IMR-90 (cell line): ENCODE data around the gene FOXS1. TPM values are rescaled to one million over a fixed set of nuclear protein-coding genes. Genes with fewer than 3 reads are reported as not detected.

ENCODE experiments used
- ATAC-seq: fragments of 200-7000 bp; cut with Tn5 transposase; 2 replicates; pipeline ENCODE4 v1.9.1; 2020; ENCODE audit warnings: low read depth, mild to moderate bottlenecking, moderate library complexity
- BruUV-seq: library from RNA; stranded (reverse); fragments of 400-500 nt; replicated peaks from 2 replicates; lab custom pipeline; 2021; lab: Mats Ljungman, UMichigan
- CTCF ChIA-PET: fragments of 300-600 bp; formaldehyde crosslinking; extraction: SDS; loops from one replicate; lab custom pipeline; 2021; ENCODE audit warnings: antibody characterized with exemption; lab: Yijun Ruan, JAX
- POLR2A ChIA-PET: fragments of 300-600 bp; sonication (Branson Sonifier 250); formaldehyde crosslinking; loops from one replicate; lab custom pipeline; 2022; ENCODE audit warnings: antibody characterized with exemption; ENCODE audit not compliant: unreplicated experiment; lab: Charles Lee
- DNase-seq: peaks from one replicate; pipeline ENCODE4 v3.0.0; 2013
- H2AFZ ChIP-seq: replicated peaks from 2 replicates; pipeline ENCODE3; 2013; ENCODE audit warnings: low read length, mild to moderate bottlenecking; ENCODE audit not compliant: poor library complexity
- H2AK5ac ChIP-seq: 2 replicates; pipeline ENCODE4 v1.6.1; 2013; ENCODE audit warnings: low read depth, low read length, inconsistent platforms
- H2AK9ac ChIP-seq: replicated peaks from 2 replicates; pipeline ENCODE3; 2013; ENCODE audit warnings: mild to moderate bottlenecking, low read depth, low read length, moderate library complexity; ENCODE audit not compliant: poor library complexity
- H2BK120ac ChIP-seq: 2 replicates; pipeline ENCODE4 v1.6.1; 2013; ENCODE audit warnings: low read depth, low read length, inconsistent platforms
- H2BK15ac ChIP-seq: 3 replicates; pipeline ENCODE4 v1.6.1; 2013; ENCODE audit warnings: low read depth, low read length, inconsistent platforms
- H2BK20ac ChIP-seq: 2 replicates; pipeline ENCODE4 v1.6.1; 2013; ENCODE audit warnings: low read depth, mild to moderate bottlenecking, inconsistent platforms, low read length, moderate library complexity
- H2BK5ac ChIP-seq: 2 replicates; pipeline ENCODE4 v1.6.1; 2013; ENCODE audit warnings: mild to moderate bottlenecking, low read depth, low read length, inconsistent platforms; ENCODE audit not compliant: poor library complexity, severe bottlenecking
- H3K14ac ChIP-seq: replicated peaks from 2 replicates; pipeline ENCODE4 v1.6.1; 2013; ENCODE audit warnings: low read depth, low read length, inconsistent platforms
- H3K18ac ChIP-seq: 2 replicates; pipeline ENCODE4 v1.6.1; 2013; ENCODE audit warnings: low read depth, low read length, control low read depth
- H3K23ac ChIP-seq: 2 replicates; pipeline ENCODE4 v1.6.1; 2013; ENCODE audit warnings: low read depth, low read length, inconsistent platforms
- H3K27ac ChIP-seq: 2 replicates; pipeline ENCODE4 v1.5.1; 2013; ENCODE audit warnings: mild to moderate bottlenecking, control low read depth, low read length; ENCODE audit not compliant: insufficient read depth
- H3K27me3 ChIP-seq: 2 replicates; pipeline ENCODE4 v1.6.1; 2013; ENCODE audit warnings: low read length; ENCODE audit not compliant: control insufficient read depth, insufficient read depth
- H3K36me3 ChIP-seq: 2 replicates; pipeline ENCODE4 v1.6.1; 2013; ENCODE audit warnings: low read length, mixed read lengths; ENCODE audit not compliant: control insufficient read depth, insufficient read depth
- H3K4ac ChIP-seq: 2 replicates; pipeline ENCODE4 v1.6.1; 2013; ENCODE audit warnings: low read depth, low read length, inconsistent platforms
- H3K4me1 ChIP-seq: 2 replicates; pipeline ENCODE4 v1.6.1; 2013; ENCODE audit warnings: low read length, mixed read lengths; ENCODE audit not compliant: control insufficient read depth, insufficient read depth
- H3K4me2 ChIP-seq: 2 replicates; pipeline ENCODE4 v1.6.1; 2013; ENCODE audit warnings: low read depth, mild to moderate bottlenecking, control low read depth, low read length, moderate library complexity
- H3K4me3 ChIP-seq: 2 replicates; pipeline ENCODE4 v1.5.1; 2013; ENCODE audit warnings: low read depth, mild to moderate bottlenecking, control low read depth, low read length, moderate library complexity; ENCODE audit not compliant: insufficient read depth
- H3K56ac ChIP-seq: 2 replicates; pipeline ENCODE4 v1.6.1; 2013; ENCODE audit warnings: low read length, inconsistent platforms; ENCODE audit not compliant: insufficient read depth; ENCODE audit errors: extremely low read depth
- H3K79me1 ChIP-seq, 2 experiments: 2 replicates each; pipeline ENCODE4 v1.6.1; 2013; ENCODE audit warnings: low read length in 2 of 2, inconsistent platforms in 1 of 2, low read depth in 1 of 2
- H3K9ac ChIP-seq: 2 replicates; pipeline ENCODE4 v1.6.1; 2013; ENCODE audit warnings: low read depth, low read length, control low read depth
- H3K9me1 ChIP-seq: 2 replicates; pipeline ENCODE4 v1.6.1; 2013; ENCODE audit warnings: low read length, inconsistent platforms; ENCODE audit not compliant: insufficient read depth
- H3K9me3 ChIP-seq: 2 replicates; pipeline ENCODE4 v1.6.1; 2013; ENCODE audit warnings: low read length; ENCODE audit not compliant: control insufficient read depth, insufficient read depth
- H4K20me1 ChIP-seq: 2 replicates; pipeline ENCODE4 v1.6.1; 2013; ENCODE audit warnings: low read length, inconsistent platforms; ENCODE audit not compliant: insufficient read depth
- H4K5ac ChIP-seq: 2 replicates; pipeline ENCODE4 v1.6.1; 2013; ENCODE audit warnings: mild to moderate bottlenecking, low read depth, low read length, control low read depth
- H4K8ac ChIP-seq, 2 experiments: 2 replicates each; pipeline ENCODE4 v1.6.1; 2013; ENCODE audit warnings: low read depth in 2 of 2, low read length in 2 of 2, control low read depth in 1 of 2, inconsistent platforms in 1 of 2
- H4K91ac ChIP-seq: 2 replicates; pipeline ENCODE4 v1.6.1; 2013; ENCODE audit warnings: low read depth, low read length, inconsistent platforms; ENCODE audit not compliant: insufficient read depth
- BHLHE40 ChIP-seq: fragments of 150-350 bp; IDR thresholded peaks from 2 replicates; pipeline ENCODE4 v1.6.1; 2016; ENCODE audit warnings: mild to moderate bottlenecking, low read depth, low read length
- CEBPB ChIP-seq: IDR thresholded peaks from 2 replicates; pipeline ENCODE4 v1.6.1; 2012; ENCODE audit warnings: low read depth, low read length, improper control_type of control experiment
- CHD1 ChIP-seq: IDR thresholded peaks from 2 replicates; pipeline ENCODE4 v1.6.1; 2012; ENCODE audit warnings: low read depth, low read length, improper control_type of control experiment
- FOS ChIP-seq: fragments of 150-350 bp; IDR thresholded peaks from 2 replicates; pipeline ENCODE4 v1.6.1; 2016; ENCODE audit warnings: low read depth, low read length
- MAZ ChIP-seq: IDR thresholded peaks from 2 replicates; pipeline ENCODE4 v1.6.1; 2012; ENCODE audit warnings: low read depth, mild to moderate bottlenecking, low read length, improper control_type of control experiment, moderate library complexity, borderline replicate concordance
- NFE2L2 ChIP-seq: fragments of 150-350 bp; IDR thresholded peaks from 2 replicates; pipeline ENCODE4 v1.6.1; 2016; ENCODE audit warnings: low read depth, mild to moderate bottlenecking, low read length
- POLR2A ChIP-seq: IDR thresholded peaks from 2 replicates; pipeline ENCODE4 v1.6.1; 2012; ENCODE audit warnings: mild to moderate bottlenecking, low read depth, low read length
- RCOR1 ChIP-seq: IDR thresholded peaks from 2 replicates; pipeline ENCODE4 v1.6.1; 2012; ENCODE audit warnings: mild to moderate bottlenecking, low read length, improper control_type of control experiment; ENCODE audit not compliant: insufficient replicate concordance
- RFX5 ChIP-seq: IDR thresholded peaks from 2 replicates; pipeline ENCODE4 v1.8.0; 2012; ENCODE audit warnings: low read depth, mild to moderate bottlenecking, low read length, moderate library complexity
- SMC3 ChIP-seq: fragments of 150-350 bp; IDR thresholded peaks from 2 replicates; pipeline ENCODE4 v1.6.1; 2016; ENCODE audit warnings: low read depth, mild to moderate bottlenecking, antibody characterized with exemption, low read length, moderate library complexity
- WGBS, 2 experiments: methylation state at CpG; one replicate each; pipeline versions ENCODE4 v1.1.5 to v1.1.7; 2013; ENCODE audit warnings: missing lambda C conversion rate in 2 of 2; ENCODE audit not compliant: insufficient read length in 1 of 2; ENCODE audit errors: extremely low coverage in 2 of 2; 5-methylcytosine and 5-hydroxymethylcytosine counted together
- dilution Hi-C: fragments of 300-500 bp; cut with HindIII; formaldehyde crosslinking; loops from one replicate; pipeline ENCODE4 v1.14.3; 2018; ENCODE audit warnings: low sequenced_read_pairs; ENCODE audit not compliant: unreplicated experiment
- in situ Hi-C: fragments of 300-500 bp; cut with MboI; formaldehyde crosslinking; loops from 3 replicates; pipeline ENCODE4 v1.14.3; 2019; ENCODE audit warnings: low sequenced_read_pairs, inconsistent platforms, mixed read lengths
- intact Hi-C: fragments of 100-400 bp; cut with micrococcal nuclease; formaldehyde crosslinking; loops from 2 replicates; pipeline ENCODE4 v1.10.0; 2022
- polyA plus RNA-seq, 3 experiments: library from polyadenylated mRNA; depleted of rRNA; stranded (reverse); fragments of >200 nt; gene quantifications; 2 replicates each; pipeline ENCODE4 v1.2.3, GENCODE V29; 2012; ENCODE audit warnings: low replicate concordance in 1 of 3
- total RNA-seq: library from RNA; depleted of rRNA; stranded (reverse); fragments of >200 nt; gene quantifications from 2 replicates; pipeline ENCODE4 v1.2.3, GENCODE V29; 2012

FOXS1 gene
- total and polyA plus RNA-seq, 2 of the 4 experiments (the other 2 are of a cell fraction), result not detected

- ChIA-PET POLR2A (no interaction called here), CTCF (interaction anchor here (0.7 to 3.5 kb wide), 3 partner anchors 10 to 195 kb away, joined by 3 to 12 read pairs (median 3); no protein-coding TSS in a partner anchor)
- dilution Hi-C loops, result no loop called here
Observed at GRCh38 chr20:31835977-31836852, 9.2 kb downstream of the FOXS1 start.

More at GRCh38 chr20:31835977-31836852, 9.2 kb downstream of the FOXS1 start:
- no peak overlapping the region for H2BK5ac ChIP-seq
- peak overlapping the region in 1 of 2 experiments; percentile 48; a peak in 1 of 4 replicates for H4K8ac ChIP-seq
- H4K91ac ChIP-seq, result peak overlapping the region; percentile 59
- DNase-seq (peak; percentile 92), ATAC-seq (peak; percentile 88)
- H3K14ac ChIP-seq, result 0 out of 2 replicates have a peak overlapping the region, but pooled peaks have one; percentile 7
- no peak overlapping the region for H3K9ac ChIP-seq
- H3K9me3 ChIP-seq, result no peaks in the 10 kb centered on the region
- in situ Hi-C loops, result loop anchor here (25.0 kb wide), 2 partner anchors 651 to 826 kb away; partner anchors contain the start of gene C20orf203
- H3K27me3 ChIP-seq, result peaks cover 3% of the 10 kb centered on the region; the same call in 1 of the 2 replicates
- H3K4ac ChIP-seq, result peak overlapping the region; percentile 64
- peak overlapping the region; percentile 66; the same call in 1 of the 2 replicates for H2AK5ac ChIP-seq
- H3K4me1 ChIP-seq, result peaks cover 15% of the 10 kb centered on the region
- H3K79me1 ChIP-seq, result 0 out of 4 replicates have a peak, but pooled peaks cover 0 to 4% of the 10 kb centered on the region in 2 experiments
- intact Hi-C loops, result no loop called here
- WGBS, 2 experiments, result no CpG with 5 or more reads among the region's 14 CpGs
- no peak overlapping the region for H3K4me2 ChIP-seq
- H4K5ac ChIP-seq, result no peak overlapping the region
- H3K56ac ChIP-seq, result no peak overlapping the region
- no peak overlapping the region for H3K27ac ChIP-seq
- no peak overlapping the region for H3K4me3 ChIP-seq
- peak overlapping the region; percentile 39 for H2AK9ac ChIP-seq
- H2BK20ac ChIP-seq, result 0 out of 2 replicates have a peak overlapping the region, but pooled peaks have one; percentile 37
- H3K23ac ChIP-seq, result no peak overlapping the region
- no TSS peak for BruUV-seq
- H3K18ac ChIP-seq, result no peak overlapping the region
- H4K20me1 ChIP-seq, result peaks cover 28% of the 10 kb centered on the region
- peak overlapping the region; percentile 35 for H2AFZ ChIP-seq
- H3K36me3 ChIP-seq, result no peaks in the 10 kb centered on the region
- H2BK120ac ChIP-seq, result 0 out of 2 replicates have a peak overlapping the region, but pooled peaks have one; percentile 66
- TF ChIP-seq SMC3 (no peak), CHD1 (no peak), MAZ (peak; percentile 83; the same call in 1 of the 2 replicates), POLR2A (no peak), RFX5 (no peak), RCOR1 (peak; percentile 99), FOS (peak; percentile 98), NFE2L2 (no peak), BHLHE40 (peak; percentile 70), CEBPB (no peak)
- peaks cover 28% of the 10 kb centered on the region for H3K9me1 ChIP-seq
- no peak overlapping the region; the same call in 2 of the 3 replicates for H2BK15ac ChIP-seq
